SK-N-SH (cell line): ENCODE data around the gene PKP1.

Experiments
- CTCF ChIP-seq: fragments of 200-600 bp; sonication (generic); IDR thresholded peaks from 2 replicates; pipeline ENCODE4 v1.6.1; 2017; ENCODE audit warnings: antibody characterized with exemption, mild to moderate bottlenecking, moderate library complexity
- EP300 ChIP-seq, 2 experiments: IDR thresholded peaks; 2 replicates each; pipeline versions ENCODE4 v1.4.0 to v1.6.1; 2012; ENCODE audit warnings: borderline replicate concordance in 1 of 2, low read depth in 1 of 2, low read length in 1 of 2
- GABPA ChIP-seq: IDR thresholded peaks from 2 replicates; pipeline ENCODE4 v1.4.0; 2012; ENCODE audit warnings: low read depth, mild to moderate bottlenecking
- JUND ChIP-seq: IDR thresholded peaks from 2 replicates; pipeline ENCODE4 v1.4.0; 2012
- MEF2A ChIP-seq: IDR thresholded peaks from 2 replicates; pipeline ENCODE4 v1.4.0; 2012; ENCODE audit warnings: low read depth, borderline replicate concordance
- NRF1 ChIP-seq: IDR thresholded peaks from 2 replicates; pipeline ENCODE4 v1.6.1; 2012; ENCODE audit warnings: low read depth, mild to moderate bottlenecking, low read length
- POLR2AphosphoS5 ChIP-seq: IDR thresholded peaks from 2 replicates; pipeline ENCODE4 v1.6.1; 2012; ENCODE audit warnings: low read depth, low read length
- RAD21 ChIP-seq: IDR thresholded peaks from 2 replicates; pipeline ENCODE4 v1.6.1; 2012; ENCODE audit warnings: mild to moderate bottlenecking, low read length
- RFX5 ChIP-seq: IDR thresholded peaks from 2 replicates; pipeline ENCODE4 v1.6.1; 2012; ENCODE audit warnings: mild to moderate bottlenecking, improper control_type of control experiment, low read length
- RXRA ChIP-seq: IDR thresholded peaks from 2 replicates; pipeline ENCODE4 v1.4.0; 2012; ENCODE audit warnings: low read depth, mild to moderate bottlenecking, borderline replicate concordance
- SIN3A ChIP-seq: IDR thresholded peaks from 2 replicates; pipeline ENCODE4 v1.6.1; 2012; ENCODE audit warnings: low read depth, mild to moderate bottlenecking, low read length, moderate library complexity, borderline replicate concordance

GRCh38 chr1:201280884-201281283 is 2.4 kb upstream of the PKP1 start:
- no peak for TF ChIP-seq CTCF
- TF ChIP-seq EP300 (IDR thresholded peaks at IDR 0.05; ENCODE audit: borderline replicate concordance in 1 of 2, low read depth in 1 of 2, low read length in 1 of 2), result no peak
- no peak for TF ChIP-seq RXRA
- TF ChIP-seq SIN3A, result no peak
- TF ChIP-seq NRF1, result no peak
- no peak for TF ChIP-seq POLR2AphosphoS5
- no peak for TF ChIP-seq RFX5
- TF ChIP-seq GABPA, result no peak
- TF ChIP-seq RAD21, result no peak
- TF ChIP-seq JUND, result no peak
- TF ChIP-seq MEF2A, result no peak
